PC-3 (cell line): ENCODE data around the gene NPC1. TPM values are rescaled to one million over a fixed set of nuclear protein-coding genes. Genes with fewer than 3 reads are reported as not detected.

ENCODE experiments used
- ATAC-seq: fragments of 200-7000 bp; cut with Tn5 transposase; 2 replicates; pipeline ENCODE4 v1.9.1; 2020; ENCODE audit warnings: mild to moderate bottlenecking, moderate library complexity
- BruUV-seq: library from RNA; stranded (reverse); fragments of 400-500 nt; replicated peaks from 2 replicates; lab custom pipeline; 2021; lab: Mats Ljungman, UMichigan
- CTCF ChIA-PET: fragments of 300-600 bp; sonication (Branson Sonifier 250); formaldehyde crosslinking; loops from one replicate; lab custom pipeline; 2022; ENCODE audit warnings: antibody characterized with exemption; lab: Charles Lee
- POLR2A ChIA-PET: fragments of 300-600 bp; sonication (Branson Sonifier 250); formaldehyde crosslinking; loops from one replicate; lab custom pipeline; 2022; ENCODE audit warnings: antibody characterized with exemption; ENCODE audit not compliant: unreplicated experiment; lab: Charles Lee
- DNase-seq: peaks from one replicate; pipeline ENCODE4 v3.0.0-alpha.2; 2015
- H2AFZ ChIP-seq: fragments of 300-600 bp; sonication (generic); 2 replicates; pipeline ENCODE4 v1.6.0; 2016; ENCODE audit warnings: antibody characterized with exemption, low read length
- H3F3A ChIP-seq: fragments of 300-600 bp; sonication (generic); one replicate; pipeline ENCODE4 v1.6.0; 2017; ENCODE audit warnings: antibody characterized with exemption, low read length, control low read depth, mild to moderate bottlenecking; ENCODE audit not compliant: unreplicated experiment
- H3K27ac ChIP-seq: fragments of 300-600 bp; sonication (generic); 2 replicates; pipeline ENCODE4 v1.5.1; 2016; ENCODE audit warnings: mild to moderate bottlenecking, low read length
- H3K27me3 ChIP-seq: fragments of 300-600 bp; sonication (generic); 2 replicates; pipeline ENCODE4 v1.6.1; 2016; ENCODE audit warnings: low read length, mixed read lengths
- H3K36me3 ChIP-seq: fragments of 300-600 bp; sonication (generic); 2 replicates; pipeline ENCODE4 v1.6.1; 2016; ENCODE audit warnings: low read depth, mixed run types, low read length, mixed read lengths
- H3K4me1 ChIP-seq: fragments of 300-600 bp; sonication (generic); 2 replicates; pipeline ENCODE4 v1.5.1; 2016; ENCODE audit warnings: low read length; ENCODE audit not compliant: insufficient read depth
- H3K4me2 ChIP-seq: fragments of 300-600 bp; sonication (generic); 2 replicates; pipeline ENCODE4 v1.6.0; 2016; ENCODE audit warnings: low read length
- H3K4me3 ChIP-seq: fragments of 300-600 bp; sonication (generic); 2 replicates; pipeline ENCODE4 v1.5.1; 2016; ENCODE audit warnings: mild to moderate bottlenecking, low read length, mixed read lengths
- H3K79me2 ChIP-seq: fragments of 300-600 bp; sonication (generic); 2 replicates; pipeline ENCODE4 v1.6.1; 2017; ENCODE audit warnings: low read length, mixed read lengths
- H3K9ac ChIP-seq: fragments of 300-600 bp; sonication (generic); 2 replicates; pipeline ENCODE4 v1.6.0; 2016; ENCODE audit warnings: mild to moderate bottlenecking, low read length
- H3K9me2 ChIP-seq: fragments of 300-600 bp; sonication (generic); replicated peaks from 2 replicates; pipeline ENCODE4 v1.6.1; 2016; ENCODE audit warnings: mixed run types, low read length, mixed read lengths
- H3K9me3 ChIP-seq: fragments of 300-600 bp; sonication (generic); 2 replicates; pipeline ENCODE4 v1.6.1; 2016; ENCODE audit warnings: low read length, mixed read lengths
- H4K20me1 ChIP-seq: fragments of 300-600 bp; sonication (generic); 2 replicates; pipeline ENCODE4 v1.6.1; 2016; ENCODE audit warnings: low read length, mixed read lengths
- EZH2 ChIP-seq: fragments of 300-600 bp; sonication (generic); IDR thresholded peaks from one replicate; pipeline ENCODE4 v1.6.1; 2017; ENCODE audit warnings: antibody characterized with exemption, mild to moderate bottlenecking, low read length; ENCODE audit not compliant: unreplicated experiment
- EZH2phosphoT487 ChIP-seq: fragments of 300-600 bp; sonication (generic); IDR thresholded peaks from 2 replicates; pipeline ENCODE4 v1.6.1; 2018; ENCODE audit warnings: mild to moderate bottlenecking, antibody characterized with exemption, low read length, borderline replicate concordance
- intact Hi-C: fragments of 100-400 bp; cut with micrococcal nuclease; formaldehyde crosslinking; loops from 2 replicates; pipeline ENCODE4 v1.9.0; 2023
- total RNA-seq: library from RNA; depleted of rRNA; stranded (reverse); fragments of >200 nt; gene quantifications from 2 replicates; pipeline ENCODE4 v1.2.3, GENCODE V29; 2014
- TF ChIP-seq, protein P1 (sequence below): fragments of 300-600 bp; sonication (generic); conservative IDR thresholded peaks from 2 replicates; pipeline ENCODE4 v1.5.1; 2017; ENCODE audit warnings: antibody characterized with exemption, low read depth, mild to moderate bottlenecking, low read length

Gene NPC1
- total RNA-seq, 1 experiment from 2014 or later, result 85.5 TPM

DNA sequence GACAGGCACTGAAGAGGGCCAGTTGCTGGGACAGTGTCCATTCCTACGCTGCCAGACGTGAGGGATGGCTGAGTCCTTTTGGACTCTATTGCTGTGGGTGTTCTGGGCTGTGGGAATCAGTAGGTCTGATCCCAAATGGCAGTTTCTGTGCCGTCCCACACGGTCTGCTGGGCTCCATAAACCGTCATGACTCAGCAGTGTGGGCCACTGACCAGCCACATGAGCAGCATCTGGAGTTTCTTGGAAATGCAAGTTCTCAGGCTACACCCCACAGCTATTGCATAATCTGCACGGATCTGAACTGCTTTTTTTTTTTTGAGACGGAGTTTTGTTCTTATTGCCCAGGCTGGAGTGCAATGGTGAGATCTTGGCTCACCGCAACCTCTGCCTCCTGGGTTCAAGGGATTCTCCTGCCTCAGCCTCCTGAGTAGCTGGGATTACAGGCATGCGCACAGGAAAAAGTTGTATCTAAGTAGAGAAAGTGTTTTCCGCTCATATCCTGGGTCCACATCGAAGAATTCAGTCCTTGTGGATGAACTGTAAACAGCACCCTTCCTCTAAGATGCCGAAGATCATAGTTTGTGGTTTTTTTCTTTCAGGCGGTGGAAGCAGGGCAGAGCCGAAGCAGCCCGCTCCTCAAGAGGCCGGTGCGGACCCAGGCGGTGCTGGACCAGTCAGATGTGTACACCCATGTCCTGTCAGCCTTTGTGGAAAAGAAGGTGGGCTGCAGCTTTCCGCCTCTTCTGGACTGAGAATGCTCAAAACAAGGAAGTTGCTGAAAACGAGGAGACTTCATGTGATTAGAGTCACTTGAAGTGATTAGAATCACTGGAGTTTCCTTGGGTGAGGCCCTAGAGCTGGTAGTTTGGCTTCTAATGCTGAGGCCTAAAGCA lies 57.5 kb downstream of the NPC1 start:
- Histone ChIP-seq H4K20me1 (no peaks in the 10 kb centered on the region), H3K27ac (peak overlapping the region; percentile 78), H3K4me3 (no peak overlapping the region), H3F3A (peaks cover 6% of the 10 kb centered on the region), H3K36me3 (peaks cover 62% of the 10 kb centered on the region), H3K9me3 (no peaks in the 10 kb centered on the region), H2AFZ (no peak overlapping the region), H3K27me3 (no peaks in the 10 kb centered on the region), H3K9ac (0 out of 2 replicates have a peak overlapping the region, but pooled peaks have one; percentile 16), H3K4me1 (peaks cover 38% of the 10 kb centered on the region), H3K9me2 (no peaks in the 10 kb centered on the region), H3K79me2 (no peaks in the 10 kb centered on the region), H3K4me2 (peak overlapping the region; percentile 45)
- ChIA-PET CTCF (no interaction called here), POLR2A (no interaction called here)
- no TSS peak for BruUV-seq
- ATAC-seq (no peak), DNase-seq (peak; percentile 39)
- TF ChIP-seq, protein P1, sequence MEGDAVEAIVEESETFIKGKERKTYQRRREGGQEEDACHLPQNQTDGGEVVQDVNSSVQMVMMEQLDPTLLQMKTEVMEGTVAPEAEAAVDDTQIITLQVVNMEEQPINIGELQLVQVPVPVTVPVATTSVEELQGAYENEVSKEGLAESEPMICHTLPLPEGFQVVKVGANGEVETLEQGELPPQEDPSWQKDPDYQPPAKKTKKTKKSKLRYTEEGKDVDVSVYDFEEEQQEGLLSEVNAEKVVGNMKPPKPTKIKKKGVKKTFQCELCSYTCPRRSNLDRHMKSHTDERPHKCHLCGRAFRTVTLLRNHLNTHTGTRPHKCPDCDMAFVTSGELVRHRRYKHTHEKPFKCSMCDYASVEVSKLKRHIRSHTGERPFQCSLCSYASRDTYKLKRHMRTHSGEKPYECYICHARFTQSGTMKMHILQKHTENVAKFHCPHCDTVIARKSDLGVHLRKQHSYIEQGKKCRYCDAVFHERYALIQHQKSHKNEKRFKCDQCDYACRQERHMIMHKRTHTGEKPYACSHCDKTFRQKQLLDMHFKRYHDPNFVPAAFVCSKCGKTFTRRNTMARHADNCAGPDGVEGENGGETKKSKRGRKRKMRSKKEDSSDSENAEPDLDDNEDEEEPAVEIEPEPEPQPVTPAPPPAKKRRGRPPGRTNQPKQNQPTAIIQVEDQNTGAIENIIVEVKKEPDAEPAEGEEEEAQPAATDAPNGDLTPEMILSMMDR, result no peak
- TF ChIP-seq EZH2 (no peak), EZH2phosphoT487 (no peak)
- intact Hi-C loops, result no loop called here

DNA sequence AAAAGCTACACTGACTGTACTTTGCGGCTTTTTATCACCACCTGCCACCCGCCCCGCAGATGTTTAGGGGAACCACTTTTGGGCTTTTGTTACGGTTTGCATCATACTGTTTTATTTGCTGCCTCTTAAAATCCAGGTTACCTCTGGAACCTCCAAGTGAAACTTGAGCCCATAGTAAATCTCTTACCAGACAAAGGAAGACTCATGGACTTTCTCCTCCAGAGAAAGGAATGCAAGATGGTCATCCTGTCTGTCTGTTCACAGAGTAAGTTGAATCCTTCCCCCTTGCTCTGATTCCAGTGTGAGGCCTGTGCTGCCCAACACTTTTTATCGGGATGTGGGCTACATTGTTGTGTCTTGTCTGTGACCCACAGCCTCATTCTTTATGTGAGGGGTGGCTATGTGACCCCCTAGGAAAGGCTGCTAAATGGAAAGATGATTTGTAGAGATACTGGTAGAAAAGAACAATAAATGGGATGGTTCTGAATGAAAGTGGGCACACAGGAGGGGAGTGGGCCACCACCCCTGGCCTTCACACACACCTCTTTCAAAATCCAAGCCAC lies 59.7 kb downstream of the NPC1 start:
- Histone ChIP-seq H3K9me3 (no peaks in the 10 kb centered on the region), H3K27ac (no peak overlapping the region), H3K4me3 (no peak overlapping the region), H3K27me3 (no peaks in the 10 kb centered on the region), H3K9ac (no peak overlapping the region), H3K79me2 (no peaks in the 10 kb centered on the region), H4K20me1 (no peaks in the 10 kb centered on the region), H3F3A (peaks cover 6% of the 10 kb centered on the region), H3K9me2 (no peaks in the 10 kb centered on the region), H3K36me3 (peaks cover 55% of the 10 kb centered on the region), H3K4me1 (peaks cover 48% of the 10 kb centered on the region), H3K4me2 (no peak overlapping the region), H2AFZ (no peak overlapping the region)
- ATAC-seq, result no peak
- DNase-seq, result no peak
- CTCF ChIA-PET, result no interaction called here
- TF ChIP-seq, protein P1, result no peak
- no peak for TF ChIP-seq EZH2
- TF ChIP-seq EZH2phosphoT487, result no peak
- POLR2A ChIA-PET, result no interaction called here
- no TSS peak for BruUV-seq
- intact Hi-C loops, result no loop called here
